SK-N-SH (cell line): Measurements from ENCODE around the gene CKS1B.

Source experiments
- CHD2 ChIP-seq: fragments of 150-350 bp; IDR thresholded peaks from 2 replicates; pipeline ENCODE4 v1.6.1; 2018; ENCODE audit warnings: low read length; ENCODE audit not compliant: partially characterized antibody
- EP300 ChIP-seq, 2 experiments: IDR thresholded peaks; 2 replicates each; pipeline versions ENCODE4 v1.4.0 to v1.6.1; 2012; ENCODE audit warnings: borderline replicate concordance in 1 of 2, low read depth in 1 of 2, low read length in 1 of 2
- FOSL2 ChIP-seq: IDR thresholded peaks from 2 replicates; pipeline ENCODE4 v1.4.0; 2012; ENCODE audit warnings: low read depth, mild to moderate bottlenecking, moderate library complexity, borderline replicate concordance
- GABPA ChIP-seq: IDR thresholded peaks from 2 replicates; pipeline ENCODE4 v1.4.0; 2012; ENCODE audit warnings: low read depth, mild to moderate bottlenecking
- JUND ChIP-seq: IDR thresholded peaks from 2 replicates; pipeline ENCODE4 v1.4.0; 2012
- NFIC ChIP-seq: IDR thresholded peaks from 2 replicates; pipeline ENCODE4 v1.4.0; 2012; ENCODE audit warnings: borderline replicate concordance
- NRF1 ChIP-seq: IDR thresholded peaks from 2 replicates; pipeline ENCODE4 v1.6.1; 2012; ENCODE audit warnings: low read depth, mild to moderate bottlenecking, low read length
- RCOR1 ChIP-seq: fragments of 150-350 bp; IDR thresholded peaks from 2 replicates; pipeline ENCODE4 v1.6.1; 2017; ENCODE audit warnings: antibody characterized with exemption, low read length
- TF ChIP-seq, protein P1 (sequence below): IDR thresholded peaks from 2 replicates; pipeline ENCODE4 v1.4.0; 2012; ENCODE audit warnings: low read depth, borderline replicate concordance
- TF ChIP-seq, protein P2 (sequence below): fragments of 200-600 bp; sonication (generic); IDR thresholded peaks from 2 replicates; pipeline ENCODE4 v1.6.1; 2017; ENCODE audit warnings: antibody characterized with exemption, mild to moderate bottlenecking, moderate library complexity

DNA sequence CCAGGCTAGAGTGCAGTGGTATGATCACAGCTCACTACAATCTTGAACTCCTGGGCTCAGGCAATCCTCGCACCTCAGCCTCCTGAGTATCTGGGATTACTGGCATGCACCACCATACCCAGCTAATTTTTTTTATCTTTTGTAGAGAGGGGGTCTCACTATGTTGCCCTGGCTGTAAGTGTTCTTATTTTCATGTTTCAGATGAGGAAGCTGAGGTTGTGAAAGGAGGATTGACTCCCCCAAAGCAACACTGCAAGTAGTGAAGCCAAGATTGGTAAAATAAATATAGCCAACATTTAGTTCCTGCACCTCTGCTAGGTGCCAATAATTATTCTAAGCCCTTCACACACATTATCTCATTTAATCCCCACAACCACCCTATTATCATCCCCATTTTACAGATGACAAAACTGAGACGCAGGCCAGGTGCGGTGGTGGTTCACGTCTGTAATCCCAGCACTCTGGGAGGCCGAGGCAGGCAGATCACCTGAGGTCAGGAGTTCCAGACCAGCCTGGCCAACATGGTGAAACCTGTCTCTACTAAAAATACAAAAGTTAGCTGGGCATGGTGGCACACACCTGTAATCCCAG lies 40.0 kb upstream of the CKS1B start:
- TF ChIP-seq NRF1 (no peak), RCOR1 (no peak), CHD2 (no peak), EP300 (IDR thresholded peaks at IDR 0.05; ENCODE audit: borderline replicate concordance in 1 of 2, low read depth in 1 of 2, low read length in 1 of 2) (no peak), JUND (no peak), FOSL2 (no peak), GABPA (no peak), NFIC (no peak)
- TF ChIP-seq, protein P1, sequence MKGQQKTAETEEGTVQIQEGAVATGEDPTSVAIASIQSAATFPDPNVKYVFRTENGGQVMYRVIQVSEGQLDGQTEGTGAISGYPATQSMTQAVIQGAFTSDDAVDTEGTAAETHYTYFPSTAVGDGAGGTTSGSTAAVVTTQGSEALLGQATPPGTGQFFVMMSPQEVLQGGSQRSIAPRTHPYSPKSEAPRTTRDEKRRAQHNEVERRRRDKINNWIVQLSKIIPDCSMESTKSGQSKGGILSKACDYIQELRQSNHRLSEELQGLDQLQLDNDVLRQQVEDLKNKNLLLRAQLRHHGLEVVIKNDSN: no peak
- TF ChIP-seq, protein P2, sequence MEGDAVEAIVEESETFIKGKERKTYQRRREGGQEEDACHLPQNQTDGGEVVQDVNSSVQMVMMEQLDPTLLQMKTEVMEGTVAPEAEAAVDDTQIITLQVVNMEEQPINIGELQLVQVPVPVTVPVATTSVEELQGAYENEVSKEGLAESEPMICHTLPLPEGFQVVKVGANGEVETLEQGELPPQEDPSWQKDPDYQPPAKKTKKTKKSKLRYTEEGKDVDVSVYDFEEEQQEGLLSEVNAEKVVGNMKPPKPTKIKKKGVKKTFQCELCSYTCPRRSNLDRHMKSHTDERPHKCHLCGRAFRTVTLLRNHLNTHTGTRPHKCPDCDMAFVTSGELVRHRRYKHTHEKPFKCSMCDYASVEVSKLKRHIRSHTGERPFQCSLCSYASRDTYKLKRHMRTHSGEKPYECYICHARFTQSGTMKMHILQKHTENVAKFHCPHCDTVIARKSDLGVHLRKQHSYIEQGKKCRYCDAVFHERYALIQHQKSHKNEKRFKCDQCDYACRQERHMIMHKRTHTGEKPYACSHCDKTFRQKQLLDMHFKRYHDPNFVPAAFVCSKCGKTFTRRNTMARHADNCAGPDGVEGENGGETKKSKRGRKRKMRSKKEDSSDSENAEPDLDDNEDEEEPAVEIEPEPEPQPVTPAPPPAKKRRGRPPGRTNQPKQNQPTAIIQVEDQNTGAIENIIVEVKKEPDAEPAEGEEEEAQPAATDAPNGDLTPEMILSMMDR: no peak
